CD4-positive, alpha-beta memory T cell (primary cell): ENCODE measurements around the gene PARP3. TPM values are rescaled to one million over a fixed set of nuclear protein-coding genes. Genes with fewer than 3 reads are reported as not detected.
"Not testable (repeated sequence)": the region's sequence is repeated elsewhere in the genome, so short reads cannot be mapped to it uniquely, and the experiment has no call there.

Experiments used
- CTCF ChIA-PET: fragments of 350-600 bp; sonication (Branson Sonifier 250); formaldehyde crosslinking; loops from one replicate; lab custom pipeline; 2021; ENCODE audit warnings: inconsistent platforms; ENCODE audit not compliant: partially characterized antibody; lab: Charles Lee
- POLR2A ChIA-PET: fragments of 350-600 bp; sonication (Branson Sonifier 250); formaldehyde crosslinking; loops from one replicate; lab custom pipeline; 2021; ENCODE audit not compliant: partially characterized antibody; lab: Charles Lee
- DNase-seq, 5 donors: peaks; one replicate each; pipeline versions ENCODE4 v3.0.0 to v3.0.0-alpha.2; 2020 to 2022; ENCODE audit warnings: mixed read lengths in 1 of 5
- H3K27ac ChIP-seq: one replicate; pipeline ENCODE4 v1.7.0; 2013; ENCODE audit warnings: low read depth, low read length
- H3K27me3 ChIP-seq: 2 replicates; pipeline ENCODE4 v1.7.0; 2013; ENCODE audit warnings: mild to moderate bottlenecking, low read length, moderate library complexity; ENCODE audit not compliant: insufficient read depth
- H3K36me3 ChIP-seq: 2 replicates; pipeline ENCODE4 v1.7.0; 2013; ENCODE audit warnings: mild to moderate bottlenecking, low read length, moderate library complexity; ENCODE audit not compliant: insufficient read depth
- H3K4me1 ChIP-seq: 2 replicates; pipeline ENCODE4 v1.7.0; 2013; ENCODE audit warnings: mild to moderate bottlenecking, low read length, moderate library complexity; ENCODE audit not compliant: insufficient read depth
- H3K4me3 ChIP-seq, 2 donors: one replicate each; pipeline ENCODE4 v1.7.0; 2013; ENCODE audit warnings: low read length in 2 of 2, mild to moderate bottlenecking in 1 of 2
- H3K9me3 ChIP-seq, 2 donors: one replicate each; pipeline ENCODE4 v1.7.0; 2013; ENCODE audit warnings: low read length in 2 of 2, control low read depth in 1 of 2; ENCODE audit not compliant: control insufficient read depth in 1 of 2
- H3K27ac Mint-ChIP-seq, 7 donors: one replicate each; pipeline ENCODE4 v1.8.0; 2020 to 2021; ENCODE audit warnings: mixed read lengths in 7 of 7, mild to moderate bottlenecking in 6 of 7, inconsistent platforms in 3 of 7, moderate library complexity in 3 of 7
- H3K27me3 Mint-ChIP-seq, 2 donors: one replicate each; pipeline ENCODE4 v1.8.0; 2020 to 2021; ENCODE audit warnings: mixed read lengths in 2 of 2
- H3K36me3 Mint-ChIP-seq, 2 donors: one replicate each; pipeline ENCODE4 v1.8.0; 2020 to 2021; ENCODE audit warnings: mixed read lengths in 2 of 2, inconsistent platforms in 1 of 2, mild to moderate bottlenecking in 1 of 2
- H3K4me1 Mint-ChIP-seq, 4 donors: one replicate each; pipeline ENCODE4 v1.8.0; 2020 to 2021; ENCODE audit warnings: mixed read lengths in 4 of 4, mild to moderate bottlenecking in 1 of 4
- H3K4me3 Mint-ChIP-seq, 8 donors: one replicate each; pipeline ENCODE4 v1.8.0; 2020 to 2021; ENCODE audit warnings: mixed read lengths in 8 of 8, mild to moderate bottlenecking in 7 of 8, moderate library complexity in 6 of 8, inconsistent platforms in 3 of 8
- H3K9me3 Mint-ChIP-seq, 8 donors: one replicate each; pipeline ENCODE4 v1.8.0; 2020 to 2021; ENCODE audit warnings: mixed read lengths in 8 of 8, mild to moderate bottlenecking in 5 of 8, inconsistent platforms in 3 of 8, moderate library complexity in 1 of 8
- intact Hi-C: fragments of 100-400 bp; cut with micrococcal nuclease; formaldehyde crosslinking; loops from one replicate; pipeline ENCODE4 v1.15.1; 2023
- polyA plus RNA-seq, 2 donors: library from polyadenylated mRNA; unstranded; fragments of 300-500 nt; fragmentation: Illumina TruSeq; gene quantifications; one replicate each; pipeline ENCODE4 v1.2.3, GENCODE V29; 2021
- total RNA-seq, 2 experiments: library from RNA; stranded (reverse); gene quantifications; one replicate each; pipeline ENCODE4 v1.2.3, GENCODE V29; 2021

The PARP3 gene
- total RNA-seq (10 to 100 TPM in 1 of 2 experiments, 1 to 10 TPM in 1; 8.1 to 10.5 TPM), polyA plus RNA-seq (1 to 10 TPM; 2.9 to 5.6 TPM)

DNA sequence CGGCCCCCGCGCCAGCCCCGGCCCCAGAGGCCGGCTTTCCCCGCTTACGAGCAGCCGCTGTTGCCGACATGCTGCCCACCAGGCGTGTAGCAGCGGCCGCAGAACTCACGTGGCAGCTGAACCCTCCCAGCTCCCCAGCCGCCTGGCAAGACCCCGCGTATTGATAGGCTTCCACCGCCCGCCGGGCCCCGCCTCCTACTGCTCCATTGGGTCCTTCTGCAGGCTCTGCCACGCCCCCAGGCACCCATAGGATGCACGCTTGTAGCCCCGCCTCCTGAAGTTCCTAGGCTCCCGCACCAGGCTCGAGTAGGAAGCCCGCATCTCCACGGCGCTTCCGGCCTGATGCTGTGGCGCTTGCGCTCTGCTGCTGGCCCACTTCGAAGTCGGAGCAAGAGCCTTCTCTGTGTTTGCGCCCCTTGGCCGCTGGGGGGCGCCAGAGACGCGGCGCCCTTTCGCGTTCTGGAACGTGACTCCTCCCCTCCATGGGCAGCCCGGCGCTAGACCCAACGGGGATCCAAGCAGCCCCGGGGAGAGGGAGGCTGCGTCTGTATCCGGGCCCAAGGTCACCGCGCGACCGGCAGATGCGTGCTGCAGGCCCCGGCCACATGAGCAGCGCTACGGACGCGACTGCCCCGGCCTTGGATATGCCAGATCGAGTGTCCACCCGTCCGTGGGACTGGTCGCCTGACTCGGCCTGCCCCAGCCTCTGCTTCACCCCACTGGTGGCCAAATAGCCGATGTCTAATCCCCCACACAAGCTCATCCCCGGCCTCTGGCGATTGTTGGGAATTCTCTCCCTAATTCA is at the start of gene PARP3, which contains the start of gene RRP9:
PARP3 (plus strand) TSS at position 566 of the 805 bp plus-strand sequence. CDS start 993 bp downstream, outside the sequence.
RRP9 (minus strand) TSS at position 107 of the 805 bp plus-strand sequence; CDS start at position 70, 37 bp downstream.
- peak within 1 kb of the TSS; percentile 66 for H3K27ac ChIP-seq
- Mint-ChIP-seq H3K4me1 (peaks cover 18 to 48% (median 28%) of the 10 kb centered on the region in 4 donors), H3K36me3 (peaks cover 11 to 24% of the 10 kb centered on the region in 2 donors), H3K27me3 (no peaks in the 10 kb centered on the region), H3K9me3 (no peaks in the 10 kb centered on the region), H3K27ac (peak within 1 kb of the TSS; percentile 73 to 94 (median 91)), H3K4me3 (peak within 1 kb of the TSS; percentile 88 to 96 (median 92))
- H3K4me3 ChIP-seq, result peak within 1 kb of the TSS; percentile 72 to 73
- ChIA-PET POLR2A (interaction anchor here (0.6 to 2.9 kb wide), 23 partner anchors 9 to 1374 kb away, joined by 3 to 72 read pairs (median 4); partner anchors contain the start of genes ABHD14A, ABHD14B, ACY1 and C3orf18), CTCF (interaction anchor here (0.9 to 3.7 kb wide), 20 partner anchors 9 to 441 kb away, joined by 3 to 49 read pairs (median 4); partner anchors contain the start of genes ABHD14A, ABHD14B, ACY1 and DCAF1)
- H3K27me3 ChIP-seq, result no peaks in the 10 kb centered on the region
- peak; percentile 98 to 100 (median 100) for DNase-seq
- H3K9me3 ChIP-seq, result no peaks in the 10 kb centered on the region
- peaks cover 37% of the 10 kb centered on the region for H3K4me1 ChIP-seq
- intact Hi-C loops, result loop anchor here (1.0 to 2.0 kb wide), 10 partner anchors 15 to 212 kb away; partner anchors contain the start of genes ABHD14B, PCBP4, POC1A and RPL29
- peaks cover 17% of the 10 kb centered on the region for H3K36me3 ChIP-seq

DNA sequence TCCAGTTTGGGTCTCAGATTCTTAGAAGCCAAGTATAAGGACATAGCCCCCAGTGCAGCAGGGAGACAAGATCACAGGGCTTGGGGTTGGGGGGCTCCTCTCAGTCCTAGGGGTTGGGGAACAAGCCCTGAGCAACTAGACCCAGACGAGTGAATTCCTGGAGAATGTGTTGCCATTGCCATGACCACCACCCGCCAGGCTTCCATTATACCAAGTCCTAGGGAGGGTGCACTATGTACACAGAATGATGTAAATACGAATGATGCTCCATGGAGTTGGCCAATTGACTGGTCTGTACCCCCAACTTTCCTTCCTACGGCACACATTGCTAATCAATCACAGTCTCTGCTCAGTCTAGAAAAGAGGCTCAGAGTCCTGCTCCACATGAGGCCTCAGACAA is 47.8 kb upstream of the PARP3 start:
- ChIA-PET CTCF (no interaction called here), POLR2A (no interaction called here)
- no peaks in the 10 kb centered on the region for H3K36me3 ChIP-seq
- Mint-ChIP-seq H3K4me3 (no peak overlapping the region), H3K9me3 (no peaks in the 10 kb centered on the region), H3K4me1 (peaks cover 0 to 8% (median 2%) of the 10 kb centered on the region in 4 donors), H3K27ac (no peak overlapping the region), H3K36me3 (peaks cover 0 to 3% of the 10 kb centered on the region in 2 donors), H3K27me3 (peaks cover 23 to 29% of the 10 kb centered on the region in 2 donors)
- no peaks in the 10 kb centered on the region for H3K27me3 ChIP-seq
- no peak overlapping the region for H3K27ac ChIP-seq
- H3K4me3 ChIP-seq, result no peak overlapping the region
- no peak for DNase-seq
- no peaks in the 10 kb centered on the region for H3K9me3 ChIP-seq
- intact Hi-C loops, result no loop called here
- peaks cover 3% of the 10 kb centered on the region for H3K4me1 ChIP-seq

- CTCF ChIA-PET, result no interaction called here
- intact Hi-C loops, result no loop called here
- Histone ChIP-seq H3K9me3 (no peaks in the 10 kb centered on the region), H3K27me3 (no peaks in the 10 kb centered on the region), H3K4me3 (no peak overlapping the region), H3K27ac (no peak overlapping the region), H3K4me1 (peaks cover 3% of the 10 kb centered on the region), H3K36me3 (no peaks in the 10 kb centered on the region)
- Mint-ChIP-seq H3K27ac (no peak overlapping the region), H3K4me3 (no peak overlapping the region), H3K36me3 (peaks cover 0 to 3% of the 10 kb centered on the region in 2 donors), H3K27me3 (peaks cover 23 to 29% of the 10 kb centered on the region in 2 donors), H3K4me1 (peaks cover 0 to 8% (median 2%) of the 10 kb centered on the region in 4 donors), H3K9me3 (no peaks in the 10 kb centered on the region)
- DNase-seq, result no peak
- POLR2A ChIA-PET, result no interaction called here
Measured at GRCh38 chr3:51894939-51895338, 47.2 kb upstream of the PARP3 start.

DNA sequence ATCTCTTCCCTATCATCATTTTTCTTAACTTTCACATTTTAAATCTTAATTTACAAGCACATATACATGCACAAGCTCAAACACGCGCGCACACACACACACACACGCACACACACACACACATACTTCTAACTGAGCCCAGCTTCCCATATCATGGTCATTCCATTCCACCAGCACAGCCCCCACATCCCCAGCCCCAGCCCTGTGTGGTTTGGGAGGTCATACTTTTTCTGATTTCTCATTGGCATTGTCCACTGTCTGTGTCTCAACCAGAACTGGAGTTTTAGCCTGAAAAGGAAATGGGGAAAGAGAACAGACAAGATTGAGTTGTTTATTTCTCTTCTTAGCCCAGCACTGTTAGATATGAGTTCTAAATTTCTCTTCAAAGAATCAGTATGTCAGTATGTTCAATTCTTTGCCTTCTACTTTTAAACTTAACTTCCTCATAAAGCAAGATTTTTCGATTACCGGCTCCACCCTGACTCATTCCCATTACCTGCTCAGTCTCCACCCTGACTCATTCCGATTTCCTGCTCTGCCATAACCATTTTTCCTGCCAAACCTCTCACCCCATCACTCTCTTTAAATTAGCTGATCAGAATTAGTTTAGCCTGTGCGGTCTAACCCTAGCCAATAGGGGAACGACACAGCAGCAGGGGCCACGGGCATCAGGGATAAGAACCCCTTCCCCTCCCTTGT is 45.4 kb upstream of the PARP3 start:
- H3K36me3 ChIP-seq, result no peaks in the 10 kb centered on the region
- intact Hi-C loops, result no loop called here
- peaks cover 19 to 34% of the 10 kb centered on the region in 2 donors for H3K27me3 Mint-ChIP-seq
- H3K4me1 ChIP-seq, result no peaks in the 10 kb centered on the region
- H3K27ac ChIP-seq, result no peak overlapping the region
- no peaks in the 10 kb centered on the region for H3K27me3 ChIP-seq
- H3K4me1 Mint-ChIP-seq, result peaks cover 0 to 4% (median under 1%) of the 10 kb centered on the region in 4 donors
- H3K27ac Mint-ChIP-seq, result no peak overlapping the region
- H3K9me3 ChIP-seq, result no peaks in the 10 kb centered on the region
- no peak overlapping the region for H3K4me3 ChIP-seq
- H3K36me3 Mint-ChIP-seq, result peaks cover 0 to 3% of the 10 kb centered on the region in 2 donors
- no peak overlapping the region for H3K4me3 Mint-ChIP-seq
- no peaks in the 10 kb centered on the region for H3K9me3 Mint-ChIP-seq
- DNase-seq, result no peak
- POLR2A ChIA-PET, result no interaction called here
- CTCF ChIA-PET, result no interaction called here

GRCh38 chr3:51897391-51897790 is 44.8 kb upstream of the PARP3 start:
- CTCF ChIA-PET, result no interaction called here
- H3K4me3 ChIP-seq, result no peak overlapping the region
- H3K27ac ChIP-seq, result no peak overlapping the region
- H3K27ac Mint-ChIP-seq, result no peak overlapping the region
- peaks cover 0 to 3% of the 10 kb centered on the region in 2 donors for H3K36me3 Mint-ChIP-seq
- H3K36me3 ChIP-seq, result no peaks in the 10 kb centered on the region
- intact Hi-C loops, result no loop called here
- POLR2A ChIA-PET, result no interaction called here
- DNase-seq, result no peak
- peaks cover 0 to under 1% (median 0%) of the 10 kb centered on the region in 8 donors for H3K9me3 Mint-ChIP-seq
- H3K4me1 Mint-ChIP-seq, result peaks cover 0 to 3% (median under 1%) of the 10 kb centered on the region in 4 donors
- no peaks in the 10 kb centered on the region for H3K27me3 ChIP-seq
- no peak overlapping the region for H3K4me3 Mint-ChIP-seq
- no peaks in the 10 kb centered on the region for H3K9me3 ChIP-seq
- H3K4me1 ChIP-seq, result no peaks in the 10 kb centered on the region
- peaks cover 18 to 36% of the 10 kb centered on the region in 2 donors for H3K27me3 Mint-ChIP-seq

GRCh38 chr3:51900043-51900442 is 42.1 kb upstream of the PARP3 start:
- H3K9me3 Mint-ChIP-seq, H3K4me3 ChIP-seq, intact Hi-C loops, H3K4me1 Mint-ChIP-seq, H3K36me3 Mint-ChIP-seq, H3K27me3 ChIP-seq, H3K4me3 Mint-ChIP-seq, H3K27ac Mint-ChIP-seq, H3K36me3 ChIP-seq, POLR2A ChIA-PET, H3K27ac ChIP-seq, DNase-seq, CTCF ChIA-PET, H3K9me3 ChIP-seq, H3K4me1 ChIP-seq: not testable (repeated sequence)
- H3K27me3 Mint-ChIP-seq, result peaks cover 15 to 41% of the 10 kb centered on the region in 2 donors

DNA sequence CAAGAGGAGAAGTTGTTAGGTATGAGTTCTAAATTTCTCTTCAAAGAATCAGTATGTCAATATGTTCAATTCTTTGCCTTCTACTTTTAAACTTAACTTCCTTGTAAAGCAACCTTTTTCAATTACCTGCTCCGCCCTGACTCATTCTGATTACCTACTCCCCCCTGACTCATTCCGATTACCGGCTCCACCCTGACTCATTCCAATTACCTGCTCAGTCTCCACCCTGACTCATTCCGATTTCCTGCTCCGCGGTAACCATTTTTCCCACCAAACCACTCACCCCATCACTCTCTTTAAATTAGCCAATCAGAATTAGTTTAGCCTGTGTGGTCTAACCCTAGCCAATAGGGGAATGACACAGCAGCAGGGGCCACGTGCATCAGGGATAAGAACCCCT is 39.8 kb upstream of the PARP3 start:
- DNase-seq, H3K36me3 Mint-ChIP-seq, H3K27me3 ChIP-seq, H3K27ac ChIP-seq, POLR2A ChIA-PET, H3K4me3 ChIP-seq, H3K4me1 ChIP-seq, intact Hi-C loops, H3K4me3 Mint-ChIP-seq, CTCF ChIA-PET, H3K9me3 ChIP-seq, H3K4me1 Mint-ChIP-seq, H3K36me3 ChIP-seq: not testable (repeated sequence)
- Mint-ChIP-seq H3K27ac (peak overlapping the region in 1 of 7 donors; percentile 5), H3K9me3 (peaks cover 0 to 29% (median 10%) of the 10 kb centered on the region in 8 donors), H3K27me3 (peaks cover 8 to 40% of the 10 kb centered on the region in 2 donors)
